Mucosa of rectum (tissue), 2 donors: ENCODE results near the gene ALPI.
"Not testable (repeated sequence)": the region's sequence is repeated elsewhere in the genome, so short reads cannot be mapped to it uniquely, and the experiment has no call there.

Source experiments
- H3K27ac ChIP-seq, 2 donors: one replicate each; pipeline ENCODE4 v1.7.0; 2013; ENCODE audit warnings: inconsistent platforms in 2 of 2, low read depth in 2 of 2, low read length in 2 of 2
- H3K27me3 ChIP-seq, 2 donors: one replicate each; pipeline ENCODE4 v1.7.0; 2013; ENCODE audit warnings: low read length in 2 of 2; ENCODE audit not compliant: control insufficient read depth in 2 of 2, insufficient read depth in 2 of 2
- H3K36me3 ChIP-seq, 2 donors: one replicate each; pipeline ENCODE4 v1.7.0; 2013; ENCODE audit warnings: low read length in 2 of 2; ENCODE audit not compliant: control insufficient read depth in 2 of 2, insufficient read depth in 2 of 2
- H3K4me1 ChIP-seq, 2 donors: one replicate each; pipeline ENCODE4 v1.7.0; 2013; ENCODE audit warnings: low read length in 2 of 2, mild to moderate bottlenecking in 1 of 2; ENCODE audit not compliant: control insufficient read depth in 2 of 2, insufficient read depth in 2 of 2
- H3K4me3 ChIP-seq, 2 donors: one replicate each; pipeline ENCODE4 v1.7.0; 2013; ENCODE audit warnings: low read length in 2 of 2
- H3K9ac ChIP-seq, 2 donors: one replicate each; pipeline ENCODE4 v1.7.0; 2013; ENCODE audit warnings: low read length in 2 of 2, low read depth in 1 of 2, mild to moderate bottlenecking in 1 of 2
- H3K9me3 ChIP-seq, 2 donors: one replicate each; pipeline ENCODE4 v1.7.0; 2013; ENCODE audit warnings: low read length in 2 of 2; ENCODE audit not compliant: control insufficient read depth in 2 of 2
- donor health status: healthy.
- donor health status: Normal muscosa, but diverticular disease.

Gene ALPI

DNA sequence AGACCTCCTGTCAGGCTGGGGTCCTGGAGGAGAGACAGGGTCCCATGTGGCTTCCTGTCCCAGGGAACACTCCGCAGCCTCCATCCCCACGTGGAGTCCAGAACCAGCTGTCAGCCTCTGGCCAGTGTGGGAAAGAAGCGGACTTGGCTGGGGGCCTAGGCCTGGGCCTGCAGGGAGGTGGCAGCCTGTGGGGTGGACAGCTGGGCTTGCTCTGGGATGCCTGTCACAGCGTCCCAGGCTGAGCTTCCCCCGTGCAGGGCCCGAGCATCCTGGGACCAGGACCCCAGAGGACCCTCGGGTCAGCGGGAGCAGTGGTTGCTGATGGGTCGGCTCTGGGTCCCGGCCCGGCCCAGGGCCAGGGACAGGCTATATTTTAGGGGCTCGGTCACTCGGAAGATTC is 13.5 kb upstream of the ALPI start:
- not testable (repeated sequence) for H3K36me3 ChIP-seq, H3K27me3 ChIP-seq, H3K9ac ChIP-seq, H3K27ac ChIP-seq, H3K9me3 ChIP-seq, H3K4me1 ChIP-seq, H3K4me3 ChIP-seq

DNA sequence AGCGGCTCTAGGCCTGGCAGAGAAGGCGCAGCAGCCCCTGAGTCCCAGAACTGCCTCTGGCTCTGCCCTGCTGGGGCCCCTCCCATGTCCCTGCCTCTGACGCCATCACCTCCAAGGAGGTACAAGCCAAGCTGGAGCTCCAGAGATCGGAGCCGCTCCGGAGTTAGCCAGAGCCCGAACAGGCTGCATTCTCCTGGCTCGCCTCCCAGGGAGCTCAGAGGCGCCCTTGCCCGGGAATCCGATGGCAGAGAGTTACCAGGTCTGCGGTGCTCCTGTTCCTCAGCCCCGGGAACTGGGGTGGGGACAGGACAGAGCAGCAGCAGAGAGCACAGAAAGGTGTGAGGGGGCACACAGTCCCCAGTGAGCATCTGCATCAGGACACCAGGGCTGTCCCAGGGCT is 12.9 kb upstream of the ALPI start:
- not testable (repeated sequence) for H3K4me1 ChIP-seq, H3K9me3 ChIP-seq, H3K36me3 ChIP-seq, H3K9ac ChIP-seq, H3K27ac ChIP-seq, H3K4me3 ChIP-seq, H3K27me3 ChIP-seq

DNA sequence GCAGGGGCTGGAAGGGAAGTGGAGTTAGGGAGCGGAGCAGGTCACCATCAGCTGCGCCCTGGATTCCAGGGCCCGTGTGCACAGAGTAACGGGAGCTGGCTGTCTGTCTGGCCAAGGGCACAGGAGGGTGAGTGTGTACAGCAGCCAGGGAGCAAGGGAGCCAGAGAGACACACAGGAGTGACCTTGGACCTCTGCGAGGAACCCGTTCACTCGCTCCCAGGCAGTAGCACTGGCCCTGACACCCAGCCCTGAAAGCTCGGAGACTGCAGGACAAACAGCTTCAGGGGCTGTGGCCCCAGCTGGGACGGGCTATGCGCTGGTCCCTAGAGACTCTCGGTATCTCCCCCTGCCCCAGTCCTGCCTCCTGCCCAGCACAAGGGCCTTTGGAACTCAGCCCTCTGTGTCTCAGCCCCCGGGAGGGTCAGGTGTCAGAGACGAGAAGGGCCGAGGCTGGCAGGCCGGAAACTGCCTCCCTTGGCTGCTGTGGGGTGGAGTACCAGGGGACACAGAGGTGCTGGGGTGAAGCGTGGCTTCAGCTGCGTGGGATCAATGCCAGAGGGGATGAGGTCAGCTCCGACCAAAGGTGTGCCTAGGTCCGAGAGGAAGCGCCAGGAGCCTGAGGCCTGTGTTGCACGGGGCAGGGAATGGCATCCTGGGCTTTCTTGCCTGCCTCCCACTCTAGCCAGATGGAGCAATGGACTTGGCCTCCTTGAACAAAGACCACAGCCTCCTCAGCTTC is 12.1 kb upstream of the ALPI start:
- H3K4me3 ChIP-seq, H3K36me3 ChIP-seq, H3K9me3 ChIP-seq, H3K27me3 ChIP-seq, H3K27ac ChIP-seq, H3K4me1 ChIP-seq, H3K9ac ChIP-seq: not testable (repeated sequence)

DNA sequence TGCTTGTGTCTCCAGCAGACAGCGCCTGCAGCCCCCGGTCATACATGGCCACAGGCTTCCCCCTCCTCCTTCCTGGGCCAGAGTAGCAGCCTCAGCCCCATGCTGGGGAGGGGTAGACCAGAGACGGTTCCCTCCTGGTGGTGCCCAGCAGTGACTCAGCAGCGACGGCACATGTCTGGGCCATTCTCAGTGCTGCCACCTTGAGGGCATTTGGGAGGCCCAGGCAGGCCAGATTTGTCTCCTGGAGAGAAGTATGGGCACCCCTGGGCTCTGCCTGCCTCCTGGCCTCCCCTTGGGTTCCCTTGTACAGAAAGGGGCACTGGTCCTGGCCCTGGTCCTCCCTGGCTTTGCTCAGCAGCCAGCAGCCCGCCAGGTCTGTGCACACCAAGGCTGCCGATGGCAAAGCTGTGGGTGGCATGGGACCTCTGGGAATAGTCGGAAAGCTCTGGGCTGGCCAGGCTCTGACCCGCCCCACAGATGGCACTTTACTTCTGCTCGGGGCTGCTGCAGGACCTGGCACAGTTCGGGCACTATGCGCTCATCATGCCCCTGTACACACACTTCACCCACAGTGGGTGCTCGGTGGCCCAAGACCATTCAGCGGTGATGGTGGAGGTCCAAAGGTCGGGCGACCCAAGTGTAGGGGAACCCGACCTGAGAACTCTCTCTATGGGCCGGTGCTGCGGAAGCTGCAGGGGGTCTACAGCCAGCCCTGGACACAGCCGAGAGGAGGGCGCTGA is 11.4 kb upstream of the ALPI start:
- Histone ChIP-seq H3K27ac (no peak overlapping the region), H3K27me3 (no peaks in the 10 kb centered on the region), H3K9me3 (no peaks in the 10 kb centered on the region), H3K4me3 (no peak overlapping the region), H3K36me3 (no peaks in the 10 kb centered on the region), H3K9ac (no peak overlapping the region), H3K4me1 (peaks cover 0 to 6% of the 10 kb centered on the region in 2 donors)

DNA sequence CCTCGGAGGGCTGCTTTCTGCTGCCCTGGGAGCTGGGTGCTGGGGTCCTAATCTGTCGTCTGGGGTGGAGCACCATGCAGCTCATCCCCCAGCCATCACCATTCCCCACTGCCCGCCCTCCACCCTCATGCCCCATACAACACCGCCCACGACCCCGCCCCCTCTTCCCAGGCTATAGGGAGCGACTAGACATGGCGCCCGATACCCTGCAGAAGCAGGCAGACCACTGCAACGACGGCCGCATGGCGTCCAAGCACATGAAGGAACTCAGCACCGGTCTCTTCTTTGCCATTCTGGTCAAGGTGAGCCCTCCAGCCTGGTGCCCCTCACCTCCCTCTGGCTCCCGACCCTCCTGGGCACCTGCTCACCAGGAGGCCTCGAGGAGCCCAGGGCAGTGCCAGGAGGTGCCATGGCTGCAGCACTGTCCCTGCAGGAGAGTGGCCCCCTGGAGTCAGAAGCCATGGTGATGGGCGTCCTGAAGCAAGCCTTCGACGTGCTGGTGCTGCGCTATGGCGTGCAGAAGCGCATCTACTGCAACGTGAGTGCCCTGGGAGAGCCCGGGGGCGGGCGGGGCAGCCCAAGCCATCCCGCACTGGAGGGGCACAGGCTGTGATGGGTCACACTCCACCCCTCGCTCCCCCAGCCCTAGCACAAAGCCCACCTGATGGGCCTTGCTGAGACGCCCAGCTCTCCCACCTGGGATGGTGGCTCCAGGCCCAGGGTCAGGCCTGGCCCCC is 10.6 kb upstream of the ALPI start:
- not testable (repeated sequence) for H3K9me3 ChIP-seq, H3K36me3 ChIP-seq, H3K9ac ChIP-seq, H3K27ac ChIP-seq, H3K4me3 ChIP-seq, H3K27me3 ChIP-seq, H3K4me1 ChIP-seq

DNA sequence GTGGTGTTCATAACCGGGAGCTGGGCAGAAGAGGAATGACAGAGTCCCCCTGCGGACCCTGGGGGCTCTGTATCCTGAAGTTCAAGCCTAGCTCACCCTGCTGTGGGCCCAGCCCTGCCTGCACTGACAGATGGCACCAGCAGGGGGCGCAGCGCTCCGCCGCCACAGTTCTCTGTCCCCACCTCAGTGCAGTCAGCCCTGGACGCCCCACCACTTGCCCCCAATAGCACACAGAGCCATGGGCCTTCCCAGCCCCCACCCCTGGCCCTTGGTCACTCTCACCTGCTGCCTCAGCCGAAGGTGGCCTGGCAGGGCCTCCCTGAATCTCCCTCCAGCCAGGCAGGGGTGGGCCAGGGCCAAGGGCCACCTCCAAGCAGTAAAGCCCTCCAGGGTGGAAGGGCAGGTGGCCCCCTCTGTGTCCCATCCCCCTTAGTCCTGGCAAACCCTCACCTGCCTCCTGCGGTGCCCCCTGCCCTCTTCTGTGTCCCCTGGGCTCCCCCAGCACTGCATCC is 9.6 kb upstream of the ALPI start:
- H3K36me3 ChIP-seq, H3K9me3 ChIP-seq, H3K27ac ChIP-seq, H3K4me1 ChIP-seq, H3K9ac ChIP-seq, H3K4me3 ChIP-seq, H3K27me3 ChIP-seq: not testable (repeated sequence)

DNA sequence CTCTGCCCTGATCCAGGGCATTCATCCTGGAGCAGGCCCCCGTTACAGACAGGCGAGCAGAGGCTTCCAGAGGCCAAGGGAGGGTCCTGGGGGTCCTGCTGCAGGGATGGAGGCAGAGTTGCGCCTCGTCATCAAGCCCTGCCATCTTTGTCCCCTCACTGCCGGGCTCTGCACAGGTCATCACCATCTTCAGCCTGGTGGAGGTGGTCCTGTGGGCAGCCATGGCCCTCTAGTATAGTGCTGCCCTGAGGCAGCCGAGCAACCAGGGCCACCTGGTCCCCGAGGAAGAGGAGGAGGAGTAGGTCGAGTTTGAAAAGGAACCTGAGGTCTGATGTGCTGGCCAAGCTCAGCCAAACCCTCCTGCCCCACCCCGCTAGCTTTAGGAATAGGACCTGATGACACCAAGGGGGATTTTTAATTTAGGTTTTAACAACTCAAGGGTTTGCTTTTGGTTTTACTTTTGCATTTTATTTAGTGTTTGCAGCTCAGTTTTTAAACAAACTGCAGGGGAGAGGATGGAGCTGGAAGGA is 8.8 kb upstream of the ALPI start:
- Histone ChIP-seq H3K9ac (no peak overlapping the region), H3K4me3 (no peak overlapping the region), H3K27ac (no peak overlapping the region), H3K9me3 (no peaks in the 10 kb centered on the region), H3K27me3 (no peaks in the 10 kb centered on the region), H3K36me3 (no peaks in the 10 kb centered on the region), H3K4me1 (peaks cover 0 to 6% of the 10 kb centered on the region in 2 donors)

DNA sequence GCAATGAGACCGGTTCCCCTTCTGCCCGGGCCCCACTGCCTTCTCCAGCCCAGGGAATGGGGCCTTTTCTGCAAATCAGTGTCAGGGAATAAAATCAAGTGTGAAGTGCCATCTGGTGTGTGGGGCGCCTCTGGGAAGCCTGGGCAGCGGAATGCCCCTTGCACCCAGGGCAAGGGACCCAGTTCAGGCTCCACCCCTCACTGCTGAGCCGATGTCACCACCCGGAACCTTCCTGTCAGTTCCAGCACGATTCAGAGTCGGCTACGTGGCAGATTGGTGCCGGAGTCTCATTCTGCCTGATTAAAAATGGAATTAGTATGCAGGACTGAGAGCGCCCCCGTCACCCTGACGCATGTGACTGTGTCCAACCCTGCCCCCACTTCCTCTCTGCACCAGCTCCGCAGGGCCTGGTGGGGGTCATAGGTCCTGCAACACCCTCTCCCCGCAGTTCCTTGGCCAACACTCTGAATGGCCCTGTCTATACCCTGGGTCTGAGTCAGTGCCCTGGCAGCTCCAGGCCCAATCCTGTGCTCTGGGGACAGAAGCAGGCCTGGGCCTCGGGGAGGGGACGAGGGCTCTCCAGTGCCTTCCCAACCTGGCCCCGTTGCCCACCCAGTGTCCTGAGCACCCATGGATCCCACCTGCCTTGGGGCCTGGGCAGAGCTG is 8.2 kb upstream of the ALPI start:
- Histone ChIP-seq H3K27me3 (no peaks in the 10 kb centered on the region), H3K4me1 (peaks cover 0 to 6% of the 10 kb centered on the region in 2 donors), H3K9ac (peak overlapping the region in 1 of 2 donors; percentile 17), H3K27ac (peak overlapping the region in 1 of 2 donors; percentile 2), H3K36me3 (no peaks in the 10 kb centered on the region), H3K4me3 (no peak overlapping the region), H3K9me3 (no peaks in the 10 kb centered on the region)

DNA sequence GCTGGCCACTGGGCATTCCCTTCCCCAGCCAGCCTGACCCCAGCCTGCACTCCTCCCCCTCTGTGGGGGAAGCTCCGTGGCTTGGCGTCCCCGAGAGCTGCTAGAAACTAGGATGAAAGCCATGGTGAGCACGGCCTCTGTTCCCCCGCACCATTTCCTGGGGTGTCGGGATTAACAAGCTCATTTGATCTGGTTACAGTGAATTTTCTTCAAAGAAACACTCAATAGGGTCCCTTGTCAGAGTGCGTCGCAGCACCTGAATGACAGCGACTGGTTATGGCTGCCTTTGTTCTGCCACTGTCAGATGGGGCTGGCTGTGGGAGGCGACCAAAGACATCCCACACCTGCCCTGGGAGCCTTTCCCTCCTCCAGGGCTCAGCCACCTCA is 7.7 kb upstream of the ALPI start:
- H3K4me3 ChIP-seq, result no peak overlapping the region
- peak overlapping the region in 1 of 2 donors; percentile 2 for H3K27ac ChIP-seq
- H3K27me3 ChIP-seq, result no peaks in the 10 kb centered on the region
- H3K36me3 ChIP-seq, result no peaks in the 10 kb centered on the region
- peaks cover 0 to 6% of the 10 kb centered on the region in 2 donors for H3K4me1 ChIP-seq
- H3K9ac ChIP-seq, result peak overlapping the region in 1 of 2 donors; percentile 17
- H3K9me3 ChIP-seq, result no peaks in the 10 kb centered on the region
